Right lobe of liver (tissue), 4 donors: Measurements from ENCODE around the gene FHDC1.

Experiments used
- POLR2A ChIP-seq: fragments of 450-650 bp; IDR thresholded peaks from one replicate; pipeline ENCODE4 v1.6.1; 2017; ENCODE audit warnings: antibody characterized with exemption, mild to moderate bottlenecking
- TF ChIP-seq, protein P1 (sequence below), 4 donors: fragments of 200-600 bp in 3 of 4; fragments of 450-650 bp in 1 of 4; IDR thresholded peaks; one replicate each; pipeline versions ENCODE4 v1.5.1 to v1.8.0; 2016 to 2022; ENCODE audit warnings: antibody characterized with exemption in 4 of 4, mild to moderate bottlenecking in 2 of 4
- donor health status: DM: no; HTN: no; CAD: no.
- donor health status: DM: no; HTN: no; CAD: no.
- donor health status: DM: no; HTN: yes; CAD: no.

DNA sequence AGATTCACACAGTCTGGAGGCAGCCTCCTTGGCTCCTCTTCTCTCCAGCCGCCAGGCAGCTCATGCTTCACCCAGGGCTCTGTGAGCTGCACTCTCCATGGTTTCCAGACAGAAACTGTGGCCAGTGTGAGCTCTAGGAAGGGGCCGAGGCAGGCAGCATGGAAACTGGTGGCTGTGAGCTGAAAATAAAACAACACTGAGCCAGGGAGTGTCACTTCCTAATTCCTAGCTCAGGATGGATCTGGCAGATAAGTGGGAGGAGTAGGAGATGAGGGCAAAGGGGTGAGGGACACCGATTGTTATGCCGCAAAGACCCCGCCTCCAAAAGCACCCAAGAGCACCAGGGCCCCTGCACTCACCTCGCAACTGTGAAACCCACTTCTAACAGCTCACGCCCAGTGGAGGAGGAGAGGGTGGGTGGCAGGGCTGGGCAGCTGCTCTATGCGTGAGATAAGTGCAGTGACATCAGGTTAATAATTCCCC, 69.8 kb downstream of the FHDC1 start:
- TF ChIP-seq, protein P1, sequence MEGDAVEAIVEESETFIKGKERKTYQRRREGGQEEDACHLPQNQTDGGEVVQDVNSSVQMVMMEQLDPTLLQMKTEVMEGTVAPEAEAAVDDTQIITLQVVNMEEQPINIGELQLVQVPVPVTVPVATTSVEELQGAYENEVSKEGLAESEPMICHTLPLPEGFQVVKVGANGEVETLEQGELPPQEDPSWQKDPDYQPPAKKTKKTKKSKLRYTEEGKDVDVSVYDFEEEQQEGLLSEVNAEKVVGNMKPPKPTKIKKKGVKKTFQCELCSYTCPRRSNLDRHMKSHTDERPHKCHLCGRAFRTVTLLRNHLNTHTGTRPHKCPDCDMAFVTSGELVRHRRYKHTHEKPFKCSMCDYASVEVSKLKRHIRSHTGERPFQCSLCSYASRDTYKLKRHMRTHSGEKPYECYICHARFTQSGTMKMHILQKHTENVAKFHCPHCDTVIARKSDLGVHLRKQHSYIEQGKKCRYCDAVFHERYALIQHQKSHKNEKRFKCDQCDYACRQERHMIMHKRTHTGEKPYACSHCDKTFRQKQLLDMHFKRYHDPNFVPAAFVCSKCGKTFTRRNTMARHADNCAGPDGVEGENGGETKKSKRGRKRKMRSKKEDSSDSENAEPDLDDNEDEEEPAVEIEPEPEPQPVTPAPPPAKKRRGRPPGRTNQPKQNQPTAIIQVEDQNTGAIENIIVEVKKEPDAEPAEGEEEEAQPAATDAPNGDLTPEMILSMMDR (IDR thresholded peaks at IDR 0.05), result no peak
- TF ChIP-seq POLR2A, result no peak
